GM12878 (cell line): Measurements from ENCODE around the gene BRF1.

Experiments
- BCLAF1 ChIP-seq: fragments of 450-650 bp; IDR thresholded peaks from 2 replicates; pipeline ENCODE4 v1.6.1; 2017; ENCODE audit warnings: antibody characterized with exemption, mild to moderate bottlenecking, moderate library complexity
- CTCF ChIP-seq, 3 experiments: IDR thresholded peaks in 2 of 3; conservative IDR thresholded peaks in 1 of 3; 2 replicates each; pipeline ENCODE4 v1.5.1; 2011; ENCODE audit warnings: low read depth in 3 of 3, low read length in 3 of 3, mild to moderate bottlenecking in 3 of 3, control low read depth in 2 of 3, moderate library complexity in 2 of 3, inconsistent platforms in 1 of 3, mixed read lengths in 1 of 3; ENCODE audit not compliant: control insufficient read depth in 2 of 3, insufficient read depth in 1 of 3; ENCODE audit errors: extremely low read depth in 1 of 3

GRCh38 chr14:105283028-105283427, 17.8 kb downstream of the BRF1 start:
- TF ChIP-seq BCLAF1 (no peak), CTCF (IDR thresholded peaks at IDR 0.05 in 2 of 3, conservative IDR thresholded peaks at IDR 0.05 in 1 of 3; ENCODE audit: control insufficient read depth in 2 of 3, extremely low read depth in 1 of 3, insufficient read depth in 1 of 3, low read depth in 3 of 3, low read length in 3 of 3) (no peak)
